Loucy (cell line): ENCODE results near the gene HEATR5A.

Experiments used
- EZH2phosphoT487 ChIP-seq: fragments of 200-600 bp; IDR thresholded peaks from 2 replicates; pipeline ENCODE4 v1.6.1; 2018; ENCODE audit warnings: antibody characterized with exemption, mild to moderate bottlenecking, moderate library complexity, borderline replicate concordance
- TF ChIP-seq, protein P1 (sequence below): fragments of 200-600 bp; sonication (generic); conservative IDR thresholded peaks from 2 replicates; pipeline ENCODE4 v1.5.1; 2014; ENCODE audit warnings: mild to moderate bottlenecking, antibody characterized with exemption, low read length

DNA sequence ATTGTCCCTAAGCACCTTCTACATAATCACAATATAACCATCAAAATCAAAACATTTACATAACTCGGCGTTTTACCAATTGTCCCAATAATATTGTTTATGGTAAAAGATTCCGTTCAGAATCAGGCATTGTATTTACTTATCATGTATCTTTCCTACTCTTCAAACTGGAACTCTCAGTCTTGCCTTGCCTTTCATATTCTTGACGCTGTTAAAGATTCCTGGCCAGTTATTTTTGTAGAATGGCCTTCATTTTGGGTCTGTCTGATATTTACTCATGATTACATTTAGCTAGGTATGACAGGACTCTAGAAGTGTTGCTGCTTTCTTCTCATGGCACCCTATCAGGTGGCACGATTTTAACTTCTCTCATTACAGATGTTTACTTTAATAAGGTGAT, 850 bp upstream of the HEATR5A start:
- TF ChIP-seq, protein P1, sequence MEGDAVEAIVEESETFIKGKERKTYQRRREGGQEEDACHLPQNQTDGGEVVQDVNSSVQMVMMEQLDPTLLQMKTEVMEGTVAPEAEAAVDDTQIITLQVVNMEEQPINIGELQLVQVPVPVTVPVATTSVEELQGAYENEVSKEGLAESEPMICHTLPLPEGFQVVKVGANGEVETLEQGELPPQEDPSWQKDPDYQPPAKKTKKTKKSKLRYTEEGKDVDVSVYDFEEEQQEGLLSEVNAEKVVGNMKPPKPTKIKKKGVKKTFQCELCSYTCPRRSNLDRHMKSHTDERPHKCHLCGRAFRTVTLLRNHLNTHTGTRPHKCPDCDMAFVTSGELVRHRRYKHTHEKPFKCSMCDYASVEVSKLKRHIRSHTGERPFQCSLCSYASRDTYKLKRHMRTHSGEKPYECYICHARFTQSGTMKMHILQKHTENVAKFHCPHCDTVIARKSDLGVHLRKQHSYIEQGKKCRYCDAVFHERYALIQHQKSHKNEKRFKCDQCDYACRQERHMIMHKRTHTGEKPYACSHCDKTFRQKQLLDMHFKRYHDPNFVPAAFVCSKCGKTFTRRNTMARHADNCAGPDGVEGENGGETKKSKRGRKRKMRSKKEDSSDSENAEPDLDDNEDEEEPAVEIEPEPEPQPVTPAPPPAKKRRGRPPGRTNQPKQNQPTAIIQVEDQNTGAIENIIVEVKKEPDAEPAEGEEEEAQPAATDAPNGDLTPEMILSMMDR = no peak
- no peak for TF ChIP-seq EZH2phosphoT487
